ENCODE measurements around the gene HEBP1. TPM values are rescaled to one million over a fixed set of nuclear protein-coding genes. Genes with fewer than 3 reads are reported as not detected.
"Not testable (repeated sequence)": the region's sequence is repeated elsewhere in the genome, so short reads cannot be mapped to it uniquely, and the experiment has no call there.

HEBP1 gene
- polyA plus RNA-seq (ENCODE audit: insufficient read length): 43.8 TPM

- DNase-seq: peak; percentile 94
Measured at GRCh38 chr12:12999959-13000615, at the start of gene HEBP1. TSS of gene HEBP1 (minus strand) at chr12:13000265. CDS start at chr12:13000114, 151 bp downstream.

- no peak for DNase-seq
Measured at GRCh38 chr12:13049816-13050215, 49.8 kb upstream of the HEBP1 start.

- DNase-seq: no peak
Measured at GRCh38 chr12:13046964-13047363, 46.9 kb upstream of the HEBP1 start.

GRCh38 chr12:13045816-13046215, 45.8 kb upstream of the HEBP1 start:
- no peak for DNase-seq

GRCh38 chr12:13044906-13045299, 44.8 kb upstream of the HEBP1 start:
- DNase-seq: no peak

- peak; percentile 84 for DNase-seq
Measured at GRCh38 chr12:13044002-13044905, 44.2 kb upstream of the HEBP1 start, which contains the start of gene FAM234B. TSS of gene FAM234B (plus strand) at chr12:13044381. CDS start at chr12:13044404, 23 bp downstream.

GRCh38 chr12:13042666-13043230, 42.7 kb upstream of the HEBP1 start:
- DNase-seq: no peak

- no peak for DNase-seq
Measured at GRCh38 chr12:13041224-13041623, 41.2 kb upstream of the HEBP1 start.

- DNase-seq: no peak
Measured at GRCh38 chr12:13039328-13039956, 39.4 kb upstream of the HEBP1 start.

- no peak for DNase-seq
Measured at GRCh38 chr12:13038491-13039161, 38.6 kb upstream of the HEBP1 start.

GRCh38 chr12:13036881-13037280, 36.8 kb upstream of the HEBP1 start:
- no peak for DNase-seq

- DNase-seq: not testable (repeated sequence)
Measured at GRCh38 chr12:13035335-13035734, 35.3 kb upstream of the HEBP1 start.

- DNase-seq: no peak
Measured at GRCh38 chr12:13033476-13033875, 33.4 kb upstream of the HEBP1 start.

GRCh38 chr12:13032164-13032563, 32.1 kb upstream of the HEBP1 start:
- DNase-seq: no peak

GRCh38 chr12:13030541-13031291, 30.7 kb upstream of the HEBP1 start:
- no peak for DNase-seq

GRCh38 chr12:13028825-13029570, 28.9 kb upstream of the HEBP1 start:
- no peak for DNase-seq

GRCh38 chr12:13027508-13027907, 27.4 kb upstream of the HEBP1 start:
- DNase-seq: no peak

GRCh38 chr12:13027032-13027431, 27.0 kb upstream of the HEBP1 start:
- no peak for DNase-seq

- peak; percentile 62 for DNase-seq
Measured at GRCh38 chr12:13026286-13026685, 26.2 kb upstream of the HEBP1 start.

- no peak for DNase-seq
Measured at GRCh38 chr12:13024531-13024916, 24.5 kb upstream of the HEBP1 start.
